ENCODE results near the gene NKD1.

Gene NKD1

DNA sequence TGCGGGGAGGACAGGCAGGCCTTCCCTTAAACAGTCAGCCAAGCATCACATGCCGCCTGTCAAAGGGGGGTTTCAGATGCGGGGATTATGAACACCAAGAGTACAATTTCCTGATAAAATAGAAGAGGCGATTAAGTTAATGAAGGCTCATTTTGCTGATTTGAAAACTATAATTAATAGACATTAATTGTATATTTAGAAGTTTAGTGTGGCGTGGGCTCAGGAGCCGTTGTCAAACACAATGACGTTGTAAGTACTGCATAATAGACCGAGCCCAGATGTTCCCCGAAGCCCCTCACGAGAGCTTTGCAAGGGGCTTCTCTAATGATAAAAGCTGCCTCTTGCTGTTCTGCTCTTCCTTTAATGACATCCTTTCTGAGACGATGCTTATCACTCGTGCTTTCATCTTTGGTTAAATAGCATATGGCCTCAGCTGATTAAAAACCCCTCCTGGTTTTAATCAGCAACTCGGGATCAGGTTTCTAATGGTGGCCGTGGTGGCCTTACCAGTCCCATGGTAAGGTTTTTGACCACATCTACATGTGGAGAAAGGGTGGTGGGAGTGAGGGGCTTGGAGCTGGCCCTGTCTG is 104.7 kb downstream of the NKD1 start:
- no peaks in the 10 kb centered on the region for H3K36me3 ChIP-seq (replicated peaks)
- in situ Hi-C loops (cut with HindIII; ENCODE audit: low pct_ligation_motif_present, low sequenced_read_pairs): no loop called here
- H3K27me3 ChIP-seq (replicated peaks): no peaks in the 10 kb centered on the region
- TF ChIP-seq CTCF (IDR thresholded peaks at IDR 0.05; ENCODE audit: low read depth, low read length, missing control alignments): no peak
- no peak overlapping the region for H3K27ac ChIP-seq
- no peak overlapping the region for H3K4me3 ChIP-seq (ENCODE audit: low read depth, low read length)
- DNase-seq: no peak

- in situ Hi-C loops (cut with HindIII; ENCODE audit: low pct_ligation_motif_present, low sequenced_read_pairs): no loop called here
- no peaks in the 10 kb centered on the region for H3K27me3 ChIP-seq (replicated peaks)
- H3K4me3 ChIP-seq (ENCODE audit: low read depth, low read length): no peak overlapping the region
- H3K36me3 ChIP-seq (replicated peaks): no peaks in the 10 kb centered on the region
- no peak for DNase-seq
- no peak overlapping the region for H3K27ac ChIP-seq
- no peak for TF ChIP-seq CTCF (IDR thresholded peaks at IDR 0.05; ENCODE audit: low read depth, low read length, missing control alignments)
Observed at GRCh38 chr16:50653633-50654519, 105.7 kb downstream of the NKD1 start.

DNA sequence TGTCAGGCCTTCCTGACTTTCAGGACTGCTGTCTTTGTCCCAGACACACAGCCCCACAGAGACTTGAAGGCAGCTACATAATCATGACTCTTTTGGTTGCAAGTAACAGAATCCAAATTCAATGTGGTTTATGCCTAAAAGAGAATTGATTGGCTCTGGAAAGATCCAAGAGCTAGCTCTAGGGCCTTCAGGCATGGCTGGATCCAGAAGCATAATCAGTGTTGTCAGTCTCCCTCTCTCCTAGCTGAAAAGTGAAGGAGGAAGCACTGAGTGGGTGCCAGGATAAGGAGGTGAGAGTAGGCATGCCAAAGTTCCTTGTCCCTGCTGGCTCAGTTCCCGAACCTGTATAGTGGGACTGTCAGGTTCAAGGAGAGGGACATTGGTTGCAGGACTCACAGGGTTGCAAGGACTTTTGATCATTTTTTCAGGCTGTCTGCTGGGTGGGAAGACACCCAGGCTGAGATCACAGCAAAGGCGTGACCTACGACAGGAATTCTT is 107.4 kb downstream of the NKD1 start:
- TF ChIP-seq CTCF (IDR thresholded peaks at IDR 0.05; ENCODE audit: low read depth, low read length, missing control alignments): no peak
- in situ Hi-C loops (cut with HindIII; ENCODE audit: low pct_ligation_motif_present, low sequenced_read_pairs): no loop called here

GRCh38 chr16:50657241-50657640 is 109.0 kb downstream of the NKD1 start:
- no peak for TF ChIP-seq CTCF (IDR thresholded peaks at IDR 0.05; ENCODE audit: low read depth, low read length, missing control alignments)
- Histone ChIP-seq H3K4me3 (ENCODE audit: low read depth, low read length) (no peak overlapping the region), H3K36me3 (replicated peaks) (no peaks in the 10 kb centered on the region), H3K27ac (no peak overlapping the region), H3K27me3 (replicated peaks) (no peaks in the 10 kb centered on the region)
- in situ Hi-C loops (cut with HindIII; ENCODE audit: low pct_ligation_motif_present, low sequenced_read_pairs): no loop called here
- no peak for DNase-seq

More for the DNA sequence above, 107.4 kb downstream of the NKD1 start:
- H3K4me3 ChIP-seq (ENCODE audit: low read depth, low read length): no peak overlapping the region
- H3K27me3 ChIP-seq (replicated peaks): no peaks in the 10 kb centered on the region
- DNase-seq: no peak
- H3K27ac ChIP-seq: no peak overlapping the region
- H3K36me3 ChIP-seq (replicated peaks): no peaks in the 10 kb centered on the region

DNA sequence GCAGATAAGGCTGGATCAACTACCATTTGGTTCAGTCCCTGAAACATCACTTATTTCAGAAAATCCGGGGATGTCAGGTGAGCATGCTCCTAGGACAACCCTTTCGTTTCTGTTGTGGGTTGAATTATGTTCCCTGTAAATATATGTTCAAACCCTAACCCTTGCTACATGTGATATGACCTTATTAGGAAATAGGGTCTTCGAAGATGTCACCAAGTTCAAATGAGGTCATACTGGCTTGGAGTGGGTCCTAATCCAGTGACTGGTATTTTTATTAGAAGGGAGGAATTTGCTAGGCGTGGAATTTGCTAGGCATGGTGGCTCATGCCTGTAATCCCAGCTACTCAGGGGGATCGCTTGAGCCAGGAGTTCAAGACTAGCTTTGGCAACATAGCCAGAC is 111.6 kb downstream of the NKD1 start:
- Histone ChIP-seq H3K36me3 (replicated peaks) (no peaks in the 10 kb centered on the region), H3K4me3 (ENCODE audit: low read depth, low read length) (no peak overlapping the region), H3K27me3 (replicated peaks) (no peaks in the 10 kb centered on the region), H3K27ac (no peak overlapping the region)
- in situ Hi-C loops (cut with HindIII; ENCODE audit: low pct_ligation_motif_present, low sequenced_read_pairs): no loop called here
- DNase-seq: no peak
- no peak for TF ChIP-seq CTCF (IDR thresholded peaks at IDR 0.05; ENCODE audit: low read depth, low read length, missing control alignments)
